Activated T-helper 2 cell treated with anti-CD3 and anti-CD28 coated beads, Interferon-gamma antibody, Interleukin-2, Interleukin-4, amounts not matched to agents 10 μg/mL and 5 μg/mL and 100 μg/mL, durations not matched to agents 14 hours and 24 hours and 36 hours (primary cell): ENCODE data around the gene WBP1L. TPM values are rescaled to one million over a fixed set of nuclear protein-coding genes. Genes with fewer than 3 reads are reported as not detected.
"Not testable (repeated sequence)": the region's sequence is repeated elsewhere in the genome, so short reads cannot be mapped to it uniquely, and the experiment has no call there.

Experiments
- DNase-seq: peaks from one replicate; pipeline ENCODE4 v3.0.0; 2021; ENCODE audit warnings: low spot score
- H3K27ac Mint-ChIP-seq: one replicate; pipeline ENCODE4 v1.8.0; 2021; ENCODE audit warnings: mixed read lengths
- H3K27me3 Mint-ChIP-seq: one replicate; pipeline ENCODE4 v1.8.0; 2021; ENCODE audit warnings: low read depth, mixed read lengths
- H3K36me3 Mint-ChIP-seq: one replicate; pipeline ENCODE4 v1.8.0; 2021; ENCODE audit warnings: low read depth, mixed read lengths
- H3K4me1 Mint-ChIP-seq: one replicate; pipeline ENCODE4 v1.8.0; 2021; ENCODE audit warnings: low read depth, mixed read lengths
- H3K4me3 Mint-ChIP-seq: one replicate; pipeline ENCODE4 v1.8.0; 2021; ENCODE audit warnings: low read depth, mild to moderate bottlenecking, moderate library complexity, mixed read lengths
- H3K9me3 Mint-ChIP-seq: one replicate; pipeline ENCODE4 v1.8.0; 2021; ENCODE audit warnings: mixed read lengths
- intact Hi-C: fragments of 100-400 bp; cut with micrococcal nuclease; formaldehyde crosslinking; loops from one replicate; pipeline ENCODE4 v1.15.1; 2023
- total RNA-seq: library from RNA; stranded (reverse); gene quantifications from 2 replicates; pipeline ENCODE4 v1.2.3, GENCODE V29; 2022

Gene WBP1L
- total RNA-seq, 1 donor from 2014 or later, result 18.0 TPM

GRCh38 chr10:102835007-102835482 lies 91.3 kb downstream of the WBP1L start:
- H3K27me3 Mint-ChIP-seq, result peaks cover 11% of the 10 kb centered on the region
- intact Hi-C loops, result loop anchor here (1.0 to 10.0 kb wide), 4 partner anchors 66 to 410 kb away; partner anchors contain the start of genes CNNM2 and RPEL1
- no peak overlapping the region for H3K27ac Mint-ChIP-seq
- H3K4me3 Mint-ChIP-seq, result no peak overlapping the region
- H3K9me3 Mint-ChIP-seq, result peaks cover 9% of the 10 kb centered on the region
- H3K36me3 Mint-ChIP-seq, result no peaks in the 10 kb centered on the region
- peaks cover 5% of the 10 kb centered on the region for H3K4me1 Mint-ChIP-seq
- peak; percentile 58 for DNase-seq

DNA sequence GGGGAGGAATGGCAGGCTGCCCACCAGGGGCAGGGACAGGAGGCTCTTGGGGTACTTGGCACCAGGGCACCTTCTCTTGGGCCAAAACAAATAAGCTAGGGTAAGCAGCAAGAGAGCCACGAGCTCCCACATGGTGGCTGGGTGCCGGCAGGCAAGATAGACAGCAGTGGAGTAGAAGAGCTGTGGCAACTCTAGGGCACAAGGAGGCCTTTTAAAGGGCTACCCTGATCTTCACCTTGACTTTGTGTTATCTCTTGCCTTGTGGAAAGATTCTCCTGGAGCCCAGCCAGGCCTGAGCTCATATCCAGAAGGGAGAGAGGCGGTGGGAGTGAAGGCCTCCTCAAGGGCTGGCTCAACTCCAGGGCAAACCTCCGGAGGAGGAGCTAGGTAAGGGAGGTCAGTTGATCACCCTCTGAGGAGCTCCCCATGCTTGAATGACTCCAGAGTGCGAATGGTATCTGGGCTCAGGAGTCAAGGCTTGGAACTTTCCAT lies 93.5 kb downstream of the WBP1L start, which contains the start of gene CYP17A1:
TSS of gene CYP17A1 (minus strand) at position 184 of the 492 bp plus-strand sequence. CDS start at position 132, 52 bp downstream.
- H3K36me3 Mint-ChIP-seq, result no peaks in the 10 kb centered on the region
- intact Hi-C loops, result loop anchor here (5.0 to 10.0 kb wide), 2 partner anchors 80 to 408 kb away; partner anchors contain the start of genes CNNM2 and RPEL1
- DNase-seq, result no peak
- peaks cover 9% of the 10 kb centered on the region for H3K9me3 Mint-ChIP-seq
- H3K4me1 Mint-ChIP-seq, result peaks cover 5% of the 10 kb centered on the region
- H3K27me3 Mint-ChIP-seq, result peaks cover 15% of the 10 kb centered on the region
- no peak within 1 kb of the TSS for H3K27ac Mint-ChIP-seq
- H3K4me3 Mint-ChIP-seq, result no peak within 1 kb of the TSS

GRCh38 chr10:102838276-102838927 lies 94.7 kb downstream of the WBP1L start:
- H3K27me3 Mint-ChIP-seq, result peaks cover 20% of the 10 kb centered on the region
- not testable (repeated sequence) for H3K27ac Mint-ChIP-seq, H3K4me3 Mint-ChIP-seq, H3K4me1 Mint-ChIP-seq, H3K36me3 Mint-ChIP-seq, DNase-seq, H3K9me3 Mint-ChIP-seq
- intact Hi-C loops, result loop anchor here (5.0 to 10.0 kb wide), 2 partner anchors 79 to 406 kb away; partner anchors contain the start of genes CNNM2 and RPEL1

GRCh38 chr10:102841827-102842345 lies 98.1 kb downstream of the WBP1L start:
- intact Hi-C loops, result no loop called here
- Mint-ChIP-seq H3K4me1 (no peaks in the 10 kb centered on the region), H3K4me3 (no peak overlapping the region), H3K9me3 (peaks cover 9% of the 10 kb centered on the region), H3K27me3 (peaks cover 25% of the 10 kb centered on the region), H3K36me3 (no peaks in the 10 kb centered on the region), H3K27ac (no peak overlapping the region)
- no peak for DNase-seq

DNA sequence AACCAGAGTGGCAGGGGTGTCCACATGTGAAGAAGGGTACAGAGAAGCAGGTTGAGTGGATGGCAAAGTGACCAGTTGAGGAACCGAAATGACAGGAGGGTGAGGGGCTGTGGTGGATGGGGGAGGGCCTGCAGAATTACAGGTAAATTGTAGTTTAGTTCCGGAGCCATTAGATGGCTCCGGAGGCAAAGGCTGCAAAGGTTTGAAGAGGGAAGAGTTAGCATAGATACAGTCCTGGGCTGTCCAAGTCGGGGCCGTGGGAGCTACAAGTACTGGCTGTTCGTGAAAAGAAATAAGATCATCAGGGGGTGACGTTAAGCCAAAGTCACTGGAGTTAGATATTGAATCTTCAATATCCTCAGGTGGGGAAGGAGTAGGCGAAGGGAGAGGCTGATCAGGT lies 99.4 kb downstream of the WBP1L start:
- H3K4me1 Mint-ChIP-seq, intact Hi-C loops, H3K9me3 Mint-ChIP-seq, H3K4me3 Mint-ChIP-seq, DNase-seq, H3K27ac Mint-ChIP-seq, H3K36me3 Mint-ChIP-seq: not testable (repeated sequence)
- peaks cover 20% of the 10 kb centered on the region for H3K27me3 Mint-ChIP-seq

DNA sequence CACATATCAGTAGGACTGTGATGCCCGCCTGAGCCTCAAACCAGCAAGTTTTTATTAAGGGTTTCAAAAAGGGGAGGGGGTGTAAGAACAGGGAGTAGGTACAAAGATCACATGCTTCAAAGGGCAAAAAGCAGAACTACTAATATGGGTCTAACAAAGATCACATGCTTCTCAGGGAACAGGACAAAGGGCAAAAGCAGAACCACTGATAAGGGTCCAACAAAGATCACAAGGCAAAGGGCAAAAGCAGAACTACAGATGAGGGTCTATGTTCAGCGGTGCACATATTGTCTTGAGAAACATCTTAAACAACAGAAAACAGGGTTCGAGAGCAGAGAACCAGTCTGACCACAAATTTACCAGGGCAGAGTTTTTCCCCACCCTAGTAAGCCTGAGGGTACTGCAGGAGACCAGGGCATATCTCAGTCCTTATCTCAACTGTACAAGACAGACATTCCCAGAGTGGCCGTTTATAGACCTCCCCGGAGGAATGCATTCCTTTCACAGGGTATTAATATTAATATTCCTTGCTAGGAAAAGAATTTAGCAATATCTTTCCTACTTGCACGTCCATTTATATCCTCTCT lies 100.5 kb downstream of the WBP1L start:
- intact Hi-C loops, H3K4me1 Mint-ChIP-seq, H3K4me3 Mint-ChIP-seq, DNase-seq, H3K9me3 Mint-ChIP-seq, H3K36me3 Mint-ChIP-seq, H3K27ac Mint-ChIP-seq: not testable (repeated sequence)
- H3K27me3 Mint-ChIP-seq, result peaks cover 16% of the 10 kb centered on the region

- no peak for DNase-seq
- peaks cover 14% of the 10 kb centered on the region for H3K27me3 Mint-ChIP-seq
- no peaks in the 10 kb centered on the region for H3K4me1 Mint-ChIP-seq
- no peaks in the 10 kb centered on the region for H3K9me3 Mint-ChIP-seq
- H3K27ac Mint-ChIP-seq, result no peak overlapping the region
- no peaks in the 10 kb centered on the region for H3K36me3 Mint-ChIP-seq
- H3K4me3 Mint-ChIP-seq, result no peak overlapping the region
- intact Hi-C loops, result no loop called here
These were observed 101.7 kb downstream of the WBP1L start for GRCh38 chr10:102845352-102845902.

DNA sequence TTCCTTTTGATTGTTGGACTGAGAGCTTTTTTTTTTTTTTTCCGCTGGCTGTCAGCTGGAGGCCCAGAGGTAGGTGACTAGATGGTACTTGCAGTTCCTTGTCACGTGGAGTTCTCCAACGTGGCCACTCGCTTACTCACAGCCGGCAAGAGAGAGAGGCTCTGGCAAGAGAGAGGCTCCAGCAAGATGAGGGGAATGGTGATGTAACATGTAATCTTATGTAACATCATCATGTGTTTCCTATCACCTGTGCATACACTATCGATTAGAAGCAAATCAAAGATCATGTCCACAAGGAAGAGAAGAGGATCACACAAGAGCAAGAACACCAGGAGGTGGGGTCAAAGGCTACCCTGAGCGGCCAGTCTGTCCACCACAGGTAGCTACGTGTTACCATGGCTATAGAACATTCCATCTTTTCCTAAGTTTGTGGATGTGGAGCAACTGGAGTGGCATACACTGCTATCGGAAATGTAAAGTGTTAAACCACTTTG lies 106.3 kb downstream of the WBP1L start:
- DNase-seq, result no peak
- Mint-ChIP-seq H3K9me3 (no peaks in the 10 kb centered on the region), H3K36me3 (no peaks in the 10 kb centered on the region), H3K27ac (no peak overlapping the region), H3K4me1 (peaks cover 2% of the 10 kb centered on the region), H3K4me3 (no peak overlapping the region), H3K27me3 (peaks cover 2% of the 10 kb centered on the region)
- intact Hi-C loops, result no loop called here

- H3K9me3 Mint-ChIP-seq, H3K4me3 Mint-ChIP-seq, intact Hi-C loops, H3K36me3 Mint-ChIP-seq, H3K27ac Mint-ChIP-seq, DNase-seq, H3K27me3 Mint-ChIP-seq: not testable (repeated sequence)
- H3K4me1 Mint-ChIP-seq, result peaks cover 16% of the 10 kb centered on the region
These were observed 109.5 kb downstream of the WBP1L start for GRCh38 chr10:102853237-102853636.

GRCh38 chr10:102855731-102856436 lies 112.1 kb downstream of the WBP1L start:
- H3K36me3 Mint-ChIP-seq, H3K27ac Mint-ChIP-seq, DNase-seq, intact Hi-C loops, H3K9me3 Mint-ChIP-seq, H3K27me3 Mint-ChIP-seq: not testable (repeated sequence)
- H3K4me1 Mint-ChIP-seq, result peaks cover 16% of the 10 kb centered on the region
- H3K4me3 Mint-ChIP-seq, result peak overlapping the region; percentile 41

DNA sequence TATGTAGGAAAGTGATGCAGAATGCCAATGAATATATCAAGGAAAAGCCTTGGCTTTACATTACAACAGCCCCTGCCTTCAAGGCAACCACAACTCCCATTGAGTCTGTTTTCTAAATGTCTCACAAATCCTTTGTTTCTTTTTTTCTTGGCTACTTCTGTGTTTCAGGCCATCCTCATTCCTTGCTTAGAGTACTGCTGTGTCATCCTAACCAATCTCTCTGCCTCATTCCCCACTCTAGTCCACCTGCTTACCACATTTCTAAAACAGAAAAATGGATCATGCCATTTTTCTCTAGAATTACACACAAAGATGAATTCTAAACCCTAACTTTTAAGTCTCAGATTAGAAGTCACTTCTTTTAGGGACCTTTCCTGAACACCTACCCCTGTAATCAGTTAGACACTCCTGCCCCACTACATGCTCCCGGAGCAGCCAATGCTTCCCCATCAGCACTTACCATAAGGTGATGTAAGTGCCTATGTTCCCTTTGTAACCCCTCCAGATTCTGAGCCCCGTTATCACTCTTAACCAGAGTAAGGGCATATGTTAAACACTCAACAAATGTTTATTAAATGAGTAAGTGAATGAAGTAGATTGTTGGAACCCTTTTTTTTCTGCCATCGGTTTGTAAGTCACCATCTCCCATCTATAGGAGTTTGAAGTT lies 113.1 kb downstream of the WBP1L start:
- Mint-ChIP-seq H3K36me3 (peaks cover 4% of the 10 kb centered on the region), H3K27ac (no peak overlapping the region), H3K4me1 (peaks cover 16% of the 10 kb centered on the region), H3K27me3 (no peaks in the 10 kb centered on the region), H3K4me3 (no peak overlapping the region), H3K9me3 (no peaks in the 10 kb centered on the region)
- no peak for DNase-seq
- intact Hi-C loops, result no loop called here

DNA sequence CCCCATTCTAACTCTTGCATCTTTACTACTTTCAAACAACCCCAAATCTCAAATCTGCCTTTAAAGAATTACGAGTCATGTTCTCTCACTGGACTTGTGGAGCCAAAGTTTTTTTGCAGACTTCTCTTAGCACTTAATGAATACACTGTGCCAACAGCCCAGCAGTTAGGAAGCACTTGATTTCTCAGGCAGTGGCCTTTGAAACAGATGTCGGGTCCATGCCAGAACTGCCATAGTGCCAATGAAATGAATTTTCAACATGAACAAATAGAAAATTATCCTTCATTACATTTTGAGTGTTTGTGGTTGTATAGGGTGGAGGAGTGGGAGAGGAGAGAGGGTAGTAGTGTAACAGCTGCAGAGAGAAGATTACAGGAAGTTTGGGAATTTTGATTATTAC lies 116.2 kb downstream of the WBP1L start:
- intact Hi-C loops, result no loop called here
- H3K27ac Mint-ChIP-seq, result no peak overlapping the region

More for the DNA sequence above, 116.2 kb downstream of the WBP1L start:
- no peaks in the 10 kb centered on the region for H3K9me3 Mint-ChIP-seq
- H3K4me1 Mint-ChIP-seq, result peaks cover 15% of the 10 kb centered on the region
- DNase-seq, result no peak
- no peak overlapping the region for H3K4me3 Mint-ChIP-seq
- H3K36me3 Mint-ChIP-seq, result peaks cover 15% of the 10 kb centered on the region
- no peaks in the 10 kb centered on the region for H3K27me3 Mint-ChIP-seq
